ENCODE measurements around the gene QARS1. TPM values are rescaled to one million over a fixed set of nuclear protein-coding genes. Genes with fewer than 3 reads are reported as not detected.

The QARS1 gene
- 100 to 1,000 TPM; 209 to 332 (median 291) TPM for polyA plus RNA-seq (ENCODE audit: insufficient read length in 4 of 4)

- DNase-seq (ENCODE audit: low read depth in 4 of 4, low spot score in 3 of 4) = peak; percentile 77 to 90 (median 80)
These were observed at the start of gene QARS1 for GRCh38 chr3:49104427-49105291. QARS1 (minus strand) TSS chr3:49104757; CDS start chr3:49104733, 24 bp downstream.

- DNase-seq (ENCODE audit: low read depth in 4 of 4, low spot score in 3 of 4) = no peak
These were observed 48.9 kb upstream of the QARS1 start for GRCh38 chr3:49153349-49153912.

- no peak for DNase-seq (ENCODE audit: low read depth in 4 of 4, low spot score in 3 of 4)
These were observed 47.1 kb upstream of the QARS1 start for GRCh38 chr3:49151610-49152009.

- DNase-seq (ENCODE audit: low read depth in 4 of 4, low spot score in 3 of 4) = no peak
These were observed 43.6 kb upstream of the QARS1 start for GRCh38 chr3:49148159-49148558.

GRCh38 chr3:49140080-49140479 lies 35.5 kb upstream of the QARS1 start:
- DNase-seq (ENCODE audit: low read depth in 4 of 4, low spot score in 3 of 4) = no peak

DNA sequence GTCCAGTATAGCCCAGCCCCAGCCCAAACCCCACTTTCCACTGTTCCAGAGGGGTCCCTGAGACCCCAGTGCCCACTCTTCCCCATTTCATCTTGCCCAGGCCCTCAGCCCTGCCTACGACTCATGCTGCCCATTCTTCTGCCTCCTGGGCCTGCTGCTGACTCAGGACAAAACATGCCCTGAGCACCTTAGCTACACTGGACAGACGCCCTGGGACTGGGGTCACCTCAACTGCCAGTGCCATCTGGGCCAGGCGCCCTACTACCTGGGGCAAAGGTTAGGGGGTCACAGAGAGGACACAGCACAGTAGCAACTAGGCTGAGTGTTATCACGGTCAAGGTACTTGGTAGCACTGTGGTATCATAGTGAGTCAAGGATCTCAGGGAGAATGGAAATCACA lies 30.9 kb upstream of the QARS1 start:
- no peak for DNase-seq (ENCODE audit: low read depth in 4 of 4, low spot score in 3 of 4)

DNA sequence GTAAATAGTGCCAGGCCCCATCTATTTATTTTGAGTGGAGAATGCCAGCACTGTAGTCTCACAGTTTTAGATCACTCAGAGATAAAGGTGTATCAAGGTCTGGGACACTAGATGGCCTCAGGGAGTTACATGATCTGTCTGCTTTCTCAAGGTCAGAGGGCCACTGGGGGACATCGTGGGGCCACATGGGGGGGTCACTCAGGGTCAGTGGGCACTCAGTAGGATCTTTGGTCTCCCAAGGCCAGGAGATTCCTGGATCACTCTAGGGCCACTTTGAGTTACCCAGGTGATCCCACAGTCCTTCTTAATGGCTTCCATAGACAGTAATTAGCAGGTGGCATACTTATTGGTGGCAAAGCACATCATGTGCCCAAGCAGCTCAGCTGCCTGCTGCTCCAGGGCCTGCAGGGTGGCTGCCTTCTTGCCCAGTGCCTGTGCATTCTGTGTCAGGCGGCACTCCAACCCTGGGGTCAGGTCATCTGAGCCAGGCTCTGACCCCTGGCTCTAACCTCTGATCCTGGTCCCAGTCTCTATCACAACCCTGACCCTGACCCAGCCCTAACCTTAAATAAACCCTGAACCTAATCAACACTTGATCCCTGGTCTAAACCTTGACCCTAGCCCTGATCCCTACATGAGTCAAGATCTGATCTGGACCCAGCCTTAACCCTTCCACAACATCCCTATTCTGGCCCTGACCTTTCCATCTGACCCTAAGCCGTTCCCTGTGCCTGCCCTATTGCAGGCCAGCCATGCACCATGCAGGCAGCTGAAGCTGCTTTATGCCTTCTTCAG lies 30.1 kb upstream of the QARS1 start:
- DNase-seq (ENCODE audit: low read depth in 4 of 4, low spot score in 3 of 4) = no peak

- DNase-seq (ENCODE audit: low read depth in 4 of 4, low spot score in 3 of 4) = peak; percentile 78 to 88 (median 83)
These were observed 28.8 kb upstream of the QARS1 start for GRCh38 chr3:49133226-49133951.

DNA sequence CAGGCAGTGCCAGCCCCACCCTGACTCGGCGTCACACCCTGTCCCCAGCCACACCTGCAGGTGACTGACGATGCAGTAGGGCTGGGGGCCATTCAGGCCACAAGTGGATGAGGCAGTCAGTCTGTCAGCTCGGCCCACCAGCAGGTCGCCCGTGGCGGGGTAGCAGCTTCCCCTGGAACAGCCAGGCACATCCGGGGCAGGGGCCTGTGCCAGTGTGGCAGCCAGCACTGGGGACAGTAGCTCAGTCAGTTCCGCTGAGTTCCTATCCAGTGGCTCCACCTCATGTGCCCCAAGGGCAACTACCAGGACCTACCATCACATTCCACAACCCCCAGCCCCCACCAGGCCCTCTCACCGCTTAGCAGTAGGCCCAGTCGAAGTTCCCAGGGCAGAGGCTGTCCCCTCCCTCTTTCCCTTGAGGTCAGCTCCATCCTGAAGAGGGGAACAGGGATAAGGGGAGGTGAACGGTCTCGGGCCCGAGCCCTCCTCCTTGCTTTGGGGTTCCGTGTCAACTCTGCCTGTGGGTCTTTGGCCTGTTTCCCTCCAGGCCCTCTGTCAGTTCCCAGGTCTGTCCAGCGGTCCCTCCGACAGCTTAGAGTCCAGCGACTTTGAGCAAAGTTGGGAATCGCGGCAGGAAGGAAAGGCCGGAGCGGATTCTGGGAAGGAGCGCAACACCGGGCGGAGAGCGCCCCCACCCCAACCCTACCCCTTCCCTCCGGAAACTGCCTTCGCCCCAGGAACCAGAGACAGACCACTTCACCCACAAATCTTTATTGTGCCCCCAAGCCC lies 28.1 kb upstream of the QARS1 start, which contains the start of gene LAMB2:
LAMB2 (minus strand) TSS at position 614 of the 789 bp plus-strand sequence; CDS start at position 431, 183 bp downstream.
- DNase-seq (ENCODE audit: low read depth in 4 of 4, low spot score in 3 of 4) = peak; percentile 68 to 78 (median 72)

DNA sequence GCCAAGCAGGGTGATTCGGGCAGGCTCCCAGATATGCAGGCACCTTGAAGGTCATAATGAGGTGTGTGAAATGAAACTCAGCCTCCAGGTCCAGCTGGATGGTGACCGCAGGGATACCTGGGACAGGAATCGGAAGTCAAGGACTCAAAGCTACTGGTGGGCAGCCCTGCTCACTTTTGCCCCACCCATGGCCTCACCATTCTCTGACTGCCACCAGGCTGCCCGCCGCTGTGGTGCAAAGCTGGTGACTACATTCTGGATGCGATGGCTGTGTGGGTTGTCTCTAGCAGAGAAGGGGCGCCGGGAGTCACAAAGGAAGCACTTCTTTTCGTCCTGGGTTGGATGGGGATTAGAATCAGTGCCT lies 27.5 kb upstream of the QARS1 start:
- no peak for DNase-seq (ENCODE audit: low read depth in 4 of 4, low spot score in 3 of 4)

- DNase-seq (ENCODE audit: low read depth in 4 of 4, low spot score in 3 of 4) = no peak
These were observed 27.0 kb upstream of the QARS1 start for GRCh38 chr3:49131576-49131975.

GRCh38 chr3:49131040-49131439 lies 26.5 kb upstream of the QARS1 start:
- no peak for DNase-seq (ENCODE audit: low read depth in 4 of 4, low spot score in 3 of 4)

DNA sequence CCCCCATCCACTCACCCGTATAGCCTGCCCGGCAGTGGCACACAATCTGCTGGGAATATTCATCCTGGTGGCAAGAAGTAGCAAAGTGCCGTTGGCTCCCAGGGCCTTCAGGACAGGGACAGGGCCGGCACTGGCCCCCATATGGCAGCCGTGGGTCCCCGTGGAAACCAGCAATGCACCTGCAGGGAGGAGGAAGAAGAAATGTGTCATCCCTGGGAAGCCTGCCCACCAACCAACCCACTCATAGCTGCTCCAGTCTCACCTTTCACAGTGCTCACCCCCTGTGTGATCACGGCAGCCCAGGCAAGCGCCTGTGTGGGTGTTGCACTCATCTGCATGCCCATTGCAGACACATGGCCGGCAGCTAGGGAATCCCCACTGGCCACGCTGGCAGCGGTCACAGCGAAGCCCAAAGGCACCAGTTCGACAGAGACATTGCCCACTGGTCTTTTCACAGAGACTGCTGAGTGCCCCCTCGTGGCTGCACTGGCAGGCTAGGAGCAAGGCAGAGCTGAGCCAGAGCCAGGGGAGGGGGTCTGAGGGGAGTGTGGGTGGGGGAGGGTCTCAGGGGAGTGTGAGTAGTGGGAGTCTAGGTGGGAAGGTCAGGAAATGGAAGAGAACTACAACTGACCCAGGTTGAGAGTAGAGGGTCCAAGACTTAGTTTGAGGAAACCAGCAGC lies 20.6 kb upstream of the QARS1 start:
- DNase-seq (ENCODE audit: low read depth in 4 of 4, low spot score in 3 of 4) = no peak

GRCh38 chr3:49124203-49124602 lies 19.6 kb upstream of the QARS1 start:
- DNase-seq (ENCODE audit: low read depth in 4 of 4, low spot score in 3 of 4) = no peak

- no peak for DNase-seq (ENCODE audit: low read depth in 4 of 4, low spot score in 3 of 4)
These were observed 19.1 kb upstream of the QARS1 start for GRCh38 chr3:49123687-49124086.

DNA sequence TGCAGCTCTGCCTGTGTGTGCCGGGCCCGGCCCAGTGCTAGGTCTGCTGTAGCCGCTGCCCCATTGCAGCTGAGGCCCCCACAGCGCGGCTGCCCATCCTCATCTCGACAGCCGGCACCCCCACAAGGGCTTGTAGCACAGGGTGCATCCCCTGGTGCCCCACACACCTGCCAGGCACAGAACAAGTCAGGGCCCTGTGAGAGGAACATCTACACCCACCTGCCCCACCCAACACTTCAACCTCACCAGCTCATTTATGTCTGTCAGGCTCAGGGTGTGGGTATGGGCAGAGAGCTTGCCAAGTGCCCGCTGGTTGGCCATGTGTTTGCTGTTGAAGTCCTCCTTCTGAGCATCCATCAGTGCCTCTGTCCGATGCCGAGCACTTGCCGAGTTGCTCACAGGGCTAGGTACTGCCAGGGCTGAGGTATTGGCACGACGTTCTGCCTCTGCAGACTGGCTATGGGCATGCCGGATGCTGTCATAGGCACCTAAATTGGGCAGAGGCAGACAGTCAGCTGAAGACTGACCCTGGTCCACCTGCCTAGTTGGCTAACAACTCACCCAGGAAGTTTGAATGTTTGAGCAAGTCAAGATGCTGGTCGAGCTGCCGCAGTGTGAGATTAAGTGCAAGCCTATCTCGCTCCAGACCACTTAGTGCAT lies 18.5 kb upstream of the QARS1 start:
- no peak for DNase-seq (ENCODE audit: low read depth in 4 of 4, low spot score in 3 of 4)

DNA sequence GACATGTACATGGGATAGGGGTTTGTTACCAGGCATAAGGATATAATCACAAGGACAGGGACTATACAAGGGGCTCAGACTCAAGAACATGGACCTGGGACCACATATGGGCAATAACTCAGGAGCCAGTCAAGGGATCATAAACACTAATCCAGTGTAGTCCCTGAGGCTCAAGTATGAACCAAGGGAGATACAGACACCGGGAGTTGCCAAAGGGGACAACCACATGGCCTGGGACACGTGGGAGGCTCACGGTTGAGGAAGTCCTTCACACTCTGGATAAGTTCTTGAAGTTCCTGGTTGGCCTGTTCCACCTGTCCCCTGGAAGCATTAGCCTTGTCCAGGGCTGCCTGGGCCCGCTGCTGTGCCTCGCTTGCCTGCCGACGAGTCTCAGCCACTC lies 17.9 kb upstream of the QARS1 start:
- no peak for DNase-seq (ENCODE audit: low read depth in 4 of 4, low spot score in 3 of 4)

GRCh38 chr3:49122022-49122421 lies 17.5 kb upstream of the QARS1 start:
- no peak for DNase-seq (ENCODE audit: low read depth in 4 of 4, low spot score in 3 of 4)
